A204.1 (cell line): ENCODE results near the gene ATXN7L3.

Experiments used
- FAIRE-seq: peaks from 2 replicates; lab custom pipeline; 2012; peaks lifted over from hg19 to GRCh38; lab: Jason Lieb, UNC

Gene ATXN7L3

GRCh38 chr17:44218344-44219107 is 18.8 kb upstream of the ATXN7L3 start:
- FAIRE-seq = no peak

- FAIRE-seq = no peak
These were observed 18.2 kb upstream of the ATXN7L3 start for GRCh38 chr17:44217738-44218343.

- no peak for FAIRE-seq
These were observed 17.0 kb upstream of the ATXN7L3 start for GRCh38 chr17:44216694-44217093.

GRCh38 chr17:44216173-44216572 is 16.5 kb upstream of the ATXN7L3 start:
- FAIRE-seq = no peak

GRCh38 chr17:44214896-44215295 is 15.2 kb upstream of the ATXN7L3 start:
- FAIRE-seq = no peak

- FAIRE-seq = no peak
These were observed 14.5 kb upstream of the ATXN7L3 start for GRCh38 chr17:44214230-44214494.

- FAIRE-seq = no peak
These were observed 13.9 kb upstream of the ATXN7L3 start for GRCh38 chr17:44213403-44214229.

GRCh38 chr17:44212507-44213402 is 13.1 kb upstream of the ATXN7L3 start:
- FAIRE-seq = no peak

- FAIRE-seq = no peak
These were observed 11.9 kb upstream of the ATXN7L3 start for GRCh38 chr17:44211281-44212265.

GRCh38 chr17:44210342-44211192 is 10.9 kb upstream of the ATXN7L3 start:
- no peak for FAIRE-seq

GRCh38 chr17:44209786-44210341 is 10.2 kb upstream of the ATXN7L3 start:
- FAIRE-seq = no peak

GRCh38 chr17:44207743-44208142 is 8.1 kb upstream of the ATXN7L3 start:
- FAIRE-seq = no peak

GRCh38 chr17:44207319-44207718 is 7.6 kb upstream of the ATXN7L3 start:
- FAIRE-seq = no peak

- no peak for FAIRE-seq
These were observed 7.1 kb upstream of the ATXN7L3 start for GRCh38 chr17:44206825-44207155.

GRCh38 chr17:44205962-44206824 is 6.5 kb upstream of the ATXN7L3 start:
- FAIRE-seq = no peak

GRCh38 chr17:44204441-44204882 is 4.8 kb upstream of the ATXN7L3 start:
- FAIRE-seq = no peak

GRCh38 chr17:44203731-44204440 is 4.2 kb upstream of the ATXN7L3 start:
- no peak for FAIRE-seq

GRCh38 chr17:44202756-44203155 is 3.1 kb upstream of the ATXN7L3 start:
- FAIRE-seq = no peak
